Activated CD8-positive, alpha-beta memory T cell treated with anti-CD3 and anti-CD28 coated beads, Interleukin-2, amount 10 ng/mL, durations not matched to agents 7 days and 5 days (primary cell): Measurements from ENCODE around the gene TAL2. TPM values are rescaled to one million over a fixed set of nuclear protein-coding genes. Genes with fewer than 3 reads are reported as not detected.

Experiments used
- ATAC-seq: fragments of 150-1000 bp; cut with Tn5 transposase; one replicate; pipeline ENCODE4 v1.10.0; 2021; ENCODE audit warnings: moderate library complexity
- CTCF ChIA-PET: fragments of 350-600 bp; sonication (Branson Sonifier 250); formaldehyde crosslinking; loops from one replicate; lab custom pipeline; 2021; ENCODE audit warnings: antibody characterized with exemption; lab: Charles Lee
- DNase-seq: peaks from one replicate; pipeline ENCODE4 v3.0.0-alpha.2; 2020
- H3K27ac Mint-ChIP-seq: one replicate; pipeline ENCODE4 v1.8.0; 2021; ENCODE audit warnings: mild to moderate bottlenecking, mixed read lengths
- H3K27me3 Mint-ChIP-seq: one replicate; pipeline ENCODE4 v1.8.0; 2021; ENCODE audit warnings: mixed read lengths
- H3K36me3 Mint-ChIP-seq: one replicate; pipeline ENCODE4 v1.8.0; 2021; ENCODE audit warnings: mild to moderate bottlenecking, mixed read lengths
- H3K4me1 Mint-ChIP-seq: one replicate; pipeline ENCODE4 v1.8.0; 2021; ENCODE audit warnings: mixed read lengths
- H3K4me3 Mint-ChIP-seq: one replicate; pipeline ENCODE4 v1.8.0; 2021; ENCODE audit warnings: mild to moderate bottlenecking, moderate library complexity, mixed read lengths
- H3K9me3 Mint-ChIP-seq: one replicate; pipeline ENCODE4 v1.8.0; 2022; ENCODE audit warnings: low read depth, mixed read lengths
- total RNA-seq, 2 experiments: library from RNA; stranded (reverse); gene quantifications; one replicate each; pipeline ENCODE4 v1.2.3, GENCODE V29; 2021

Gene TAL2
- under 1 TPM in 1 of 2 experiments, not detected in 1; 0.35 TPM for total RNA-seq

DNA sequence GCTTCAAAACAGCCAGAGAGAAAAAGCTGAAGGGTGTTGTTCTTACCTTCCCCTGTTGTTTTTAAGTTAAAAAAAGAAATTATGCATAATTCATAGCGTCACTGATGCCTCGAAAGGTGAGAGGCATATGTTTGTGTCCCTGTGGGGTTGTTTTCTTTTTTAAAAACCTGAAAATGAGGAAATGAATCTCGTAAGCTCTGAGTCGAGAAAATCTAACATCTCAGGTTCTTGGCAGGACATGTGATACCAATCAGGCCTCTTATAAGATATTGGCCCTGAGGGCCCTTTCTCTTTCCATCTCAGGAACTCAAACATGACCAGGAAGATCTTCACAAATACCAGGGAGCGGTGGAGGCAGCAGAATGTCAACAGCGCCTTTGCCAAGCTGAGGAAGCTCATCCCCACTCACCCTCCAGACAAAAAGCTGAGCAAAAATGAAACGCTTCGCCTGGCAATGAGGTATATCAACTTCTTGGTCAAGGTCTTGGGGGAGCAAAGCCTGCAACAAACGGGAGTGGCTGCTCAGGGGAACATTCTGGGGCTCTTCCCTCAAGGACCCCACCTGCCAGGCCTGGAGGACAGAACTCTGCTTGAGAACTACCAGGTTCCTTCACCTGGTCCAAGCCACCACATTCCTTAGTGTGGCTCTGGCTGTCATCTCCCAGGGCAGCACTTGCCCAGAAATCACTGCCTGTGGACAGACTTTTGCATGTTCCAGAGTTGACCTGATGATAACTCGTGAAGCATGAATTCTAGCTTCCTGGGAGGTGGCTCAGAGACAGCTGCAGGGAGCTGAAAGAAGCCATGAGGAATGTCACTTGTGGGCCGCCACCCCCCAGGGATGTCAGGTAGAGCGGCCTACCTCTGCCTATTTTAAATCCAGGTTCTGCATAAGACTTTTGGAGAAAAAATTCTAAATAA is at the start of gene TAL2:
TSS of gene TAL2 (plus strand) at position 274 of the 921 bp plus-strand sequence. CDS start at position 314, 40 bp downstream.
- ATAC-seq (no peak), DNase-seq (no peak)
- no peak within 1 kb of the TSS for H3K27ac Mint-ChIP-seq
- H3K4me1 Mint-ChIP-seq = no peaks in the 10 kb centered on the region
- no peaks in the 10 kb centered on the region for H3K9me3 Mint-ChIP-seq
- no peaks in the 10 kb centered on the region for H3K36me3 Mint-ChIP-seq
- H3K4me3 Mint-ChIP-seq = no peak within 1 kb of the TSS
- CTCF ChIA-PET = interaction anchor here (1.2 kb wide), 1 partner anchor 56 kb away, joined by 4 read pairs; no protein-coding TSS in a partner anchor
- peaks cover 17% of the 10 kb centered on the region for H3K27me3 Mint-ChIP-seq

- no peak overlapping the region for H3K27ac Mint-ChIP-seq
- no peak overlapping the region for H3K4me3 Mint-ChIP-seq
- no peaks in the 10 kb centered on the region for H3K4me1 Mint-ChIP-seq
- H3K9me3 Mint-ChIP-seq = no peaks in the 10 kb centered on the region
- H3K36me3 Mint-ChIP-seq = peaks cover 3% of the 10 kb centered on the region
- no peaks in the 10 kb centered on the region for H3K27me3 Mint-ChIP-seq
- DNase-seq (no peak), ATAC-seq (no peak)
- CTCF ChIA-PET = interaction anchor here (1.2 kb wide), 1 partner anchor 17 kb away, joined by 4 read pairs; no protein-coding TSS in a partner anchor
These were observed 41.3 kb upstream of the TAL2 start for GRCh38 chr9:105621001-105621400.

DNA sequence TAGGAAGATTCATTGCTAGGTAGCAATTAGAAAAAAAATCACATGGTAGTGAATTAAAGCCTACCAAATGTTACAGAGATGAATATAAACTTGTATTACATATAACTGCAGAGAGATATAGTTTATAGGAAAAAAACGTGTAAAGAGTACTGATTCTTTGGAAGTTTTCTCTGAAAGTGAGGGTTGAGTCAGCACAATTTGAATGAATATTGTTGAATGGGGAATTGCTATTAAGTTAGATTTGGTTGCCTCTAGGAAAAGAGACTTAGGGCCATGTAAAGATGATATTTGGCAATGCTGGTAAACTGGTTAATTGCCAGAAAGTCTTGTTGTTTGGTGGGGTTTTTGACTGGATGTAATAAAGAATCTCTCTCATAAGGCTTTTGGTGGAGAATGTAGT is 37.2 kb upstream of the TAL2 start:
- CTCF ChIA-PET = no interaction called here
- no peak for DNase-seq
- Mint-ChIP-seq H3K27me3 (no peaks in the 10 kb centered on the region), H3K4me3 (no peak overlapping the region), H3K4me1 (no peaks in the 10 kb centered on the region), H3K36me3 (peaks cover 13% of the 10 kb centered on the region), H3K9me3 (no peaks in the 10 kb centered on the region), H3K27ac (no peak overlapping the region)
- no peak for ATAC-seq

DNA sequence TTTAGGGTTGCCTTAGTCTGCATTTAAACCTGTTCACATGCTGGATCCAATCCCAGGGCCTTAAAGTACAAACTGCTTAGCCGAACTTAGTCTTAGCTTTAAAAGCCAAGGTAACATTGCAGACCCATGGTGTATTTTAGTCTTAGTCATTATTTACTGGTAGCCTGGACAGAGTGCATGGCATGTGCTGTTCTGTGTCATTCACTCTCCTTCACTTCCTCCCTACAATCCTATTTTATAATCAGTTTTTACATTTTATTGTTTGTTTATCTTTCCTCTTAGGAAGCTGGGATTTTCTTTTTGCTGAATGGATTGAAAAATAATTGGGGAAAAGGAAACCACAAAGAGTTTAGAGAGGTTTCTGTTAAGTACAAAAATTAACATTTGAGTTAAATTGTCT is 29.4 kb upstream of the TAL2 start:
- CTCF ChIA-PET = no interaction called here
- no peak for DNase-seq
- Mint-ChIP-seq H3K36me3 (peaks cover 8% of the 10 kb centered on the region), H3K4me3 (no peak overlapping the region), H3K9me3 (no peaks in the 10 kb centered on the region), H3K27ac (no peak overlapping the region), H3K27me3 (no peaks in the 10 kb centered on the region), H3K4me1 (no peaks in the 10 kb centered on the region)
- no peak for ATAC-seq

- H3K4me1 Mint-ChIP-seq = no peaks in the 10 kb centered on the region
These were observed 28.8 kb upstream of the TAL2 start for GRCh38 chr9:105633411-105633810.

DNA sequence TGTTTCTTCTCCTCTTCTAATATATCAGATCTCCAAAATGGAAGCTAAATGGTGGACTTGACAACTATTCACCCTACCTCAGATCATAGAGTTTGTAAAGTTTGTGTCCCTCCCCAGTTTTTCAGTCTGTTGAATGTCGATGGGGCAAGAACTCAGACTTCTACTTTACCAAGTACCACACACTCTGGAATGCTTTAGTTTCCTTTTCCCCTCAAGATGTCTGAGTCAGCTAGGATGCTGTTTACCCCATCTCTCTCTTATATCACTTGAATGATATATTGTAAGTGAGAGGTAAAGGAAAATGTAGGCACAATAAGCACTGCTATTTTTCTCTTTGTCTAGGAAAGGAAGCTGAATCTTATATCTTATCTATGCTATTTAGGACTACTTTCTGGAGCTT is 25.9 kb upstream of the TAL2 start:
- Mint-ChIP-seq H3K27me3 (no peaks in the 10 kb centered on the region), H3K9me3 (no peaks in the 10 kb centered on the region), H3K36me3 (peaks cover 6% of the 10 kb centered on the region), H3K27ac (no peak overlapping the region), H3K4me1 (no peaks in the 10 kb centered on the region), H3K4me3 (no peak overlapping the region)
- no peak for ATAC-seq
- CTCF ChIA-PET = interaction anchor here (1.3 kb wide), 1 partner anchor 82 kb away, joined by 3 read pairs; no protein-coding TSS in a partner anchor
- DNase-seq = no peak

More at GRCh38 chr9:105633411-105633810, 28.8 kb upstream of the TAL2 start:
- Mint-ChIP-seq H3K36me3 (peaks cover 7% of the 10 kb centered on the region), H3K9me3 (no peaks in the 10 kb centered on the region), H3K27ac (no peak overlapping the region), H3K27me3 (no peaks in the 10 kb centered on the region), H3K4me3 (no peak overlapping the region)
- CTCF ChIA-PET = no interaction called here
- DNase-seq = no peak
- ATAC-seq = no peak

DNA sequence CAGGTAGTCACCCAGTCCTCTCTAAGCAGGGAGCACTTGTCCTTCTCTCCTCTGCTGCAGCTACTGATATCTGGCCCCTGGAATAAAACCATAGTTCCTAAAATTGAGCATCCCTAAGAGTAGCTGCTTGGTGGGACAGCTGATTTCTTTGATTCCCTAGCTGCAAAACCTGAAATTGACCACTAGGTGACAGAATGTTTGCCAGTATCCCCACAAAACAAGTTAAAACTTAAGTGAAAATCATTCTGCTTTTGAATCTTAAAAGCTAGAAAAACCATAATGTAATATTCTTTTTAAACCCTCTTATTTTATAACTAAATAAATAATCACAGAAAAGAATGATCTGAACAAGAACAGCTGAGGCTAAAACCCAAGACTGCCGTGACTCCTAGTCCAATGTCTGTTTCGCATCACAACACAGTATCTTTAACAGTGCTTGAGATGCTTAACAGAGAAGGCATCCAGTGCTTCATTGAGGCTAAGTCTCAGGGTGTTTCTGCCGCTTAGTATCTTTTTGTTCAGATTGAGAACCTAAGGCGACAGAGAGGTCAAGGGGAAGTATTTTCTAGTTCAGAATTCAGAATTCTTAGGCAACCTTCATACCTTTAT is 24.4 kb upstream of the TAL2 start:
- CTCF ChIA-PET = interaction anchor here (0.7 to 1.0 kb wide), 3 partner anchors 17 to 81 kb away, joined by 3 to 4 read pairs (median 4); no protein-coding TSS in a partner anchor
- Mint-ChIP-seq H3K27me3 (no peaks in the 10 kb centered on the region), H3K36me3 (peaks cover 11% of the 10 kb centered on the region), H3K4me1 (no peaks in the 10 kb centered on the region), H3K9me3 (no peaks in the 10 kb centered on the region), H3K27ac (no peak overlapping the region), H3K4me3 (no peak overlapping the region)
- ATAC-seq (no peak), DNase-seq (no peak)

- ATAC-seq (no peak), DNase-seq (no peak)
- no peaks in the 10 kb centered on the region for H3K4me1 Mint-ChIP-seq
- H3K27ac Mint-ChIP-seq = no peak overlapping the region
- no peak overlapping the region for H3K4me3 Mint-ChIP-seq
- H3K9me3 Mint-ChIP-seq = no peaks in the 10 kb centered on the region
- CTCF ChIA-PET = interaction anchor here (1.9 kb wide), 1 partner anchor 78 kb away, joined by 5 read pairs; no protein-coding TSS in a partner anchor
- H3K27me3 Mint-ChIP-seq = no peaks in the 10 kb centered on the region
- peaks cover 13% of the 10 kb centered on the region for H3K36me3 Mint-ChIP-seq
These were observed 22.3 kb upstream of the TAL2 start for GRCh38 chr9:105639936-105640335.

- no peaks in the 10 kb centered on the region for H3K4me1 Mint-ChIP-seq
- no peak overlapping the region for H3K4me3 Mint-ChIP-seq
- H3K9me3 Mint-ChIP-seq = no peaks in the 10 kb centered on the region
- ATAC-seq (no peak), DNase-seq (no peak)
- CTCF ChIA-PET = interaction anchor here (0.7 kb wide), 1 partner anchor 22 kb away, joined by 3 read pairs; no protein-coding TSS in a partner anchor
- peaks cover 10% of the 10 kb centered on the region for H3K36me3 Mint-ChIP-seq
- H3K27ac Mint-ChIP-seq = no peak overlapping the region
- no peaks in the 10 kb centered on the region for H3K27me3 Mint-ChIP-seq
These were observed 18.5 kb upstream of the TAL2 start for GRCh38 chr9:105643795-105644194.

DNA sequence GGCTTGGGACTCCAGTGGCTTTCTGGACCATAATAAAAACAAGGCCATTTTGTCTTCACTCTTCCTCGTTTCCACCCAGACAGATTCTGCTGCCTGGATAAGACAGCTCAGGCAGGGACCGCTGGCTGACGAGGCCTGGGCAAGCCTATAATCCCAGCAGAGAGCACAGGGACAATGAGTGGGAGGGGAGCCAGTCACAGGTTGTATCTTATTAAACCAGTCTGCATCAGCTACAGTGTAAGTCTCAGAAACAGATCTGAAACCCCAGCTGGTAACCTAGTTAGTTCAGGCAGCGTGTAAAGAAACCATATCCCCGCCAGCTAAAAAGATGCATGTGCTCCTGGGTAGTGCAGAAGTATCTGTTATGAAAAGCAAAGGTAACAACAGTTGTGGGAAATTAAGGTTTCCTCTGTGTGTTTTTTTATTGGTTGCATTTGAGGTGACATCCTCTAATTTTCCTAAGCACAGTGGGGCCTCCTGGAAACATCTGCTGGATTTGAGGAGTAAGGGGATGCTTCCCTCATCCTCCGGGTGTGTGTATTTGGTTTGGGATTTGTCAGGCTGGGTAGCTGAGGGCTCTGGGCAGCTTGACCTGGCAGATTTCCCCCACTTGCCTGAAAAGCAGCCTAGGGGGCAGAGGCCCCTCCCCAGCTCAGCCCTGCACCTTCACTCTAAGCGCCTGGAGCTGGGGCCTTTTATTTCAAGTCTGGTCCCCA is 15.2 kb upstream of the TAL2 start:
- Mint-ChIP-seq H3K36me3 (peaks cover 3% of the 10 kb centered on the region), H3K4me1 (no peaks in the 10 kb centered on the region), H3K4me3 (no peak overlapping the region), H3K27ac (no peak overlapping the region), H3K9me3 (no peaks in the 10 kb centered on the region), H3K27me3 (no peaks in the 10 kb centered on the region)
- ATAC-seq = no peak
- CTCF ChIA-PET = interaction anchor here (2.5 kb wide), 1 partner anchor 71 kb away, joined by 7 read pairs; no protein-coding TSS in a partner anchor
- no peak for DNase-seq

GRCh38 chr9:105647595-105648349 is 14.5 kb upstream of the TAL2 start:
- Mint-ChIP-seq H3K36me3 (peaks cover 2% of the 10 kb centered on the region), H3K27me3 (peaks cover 1% of the 10 kb centered on the region), H3K9me3 (no peaks in the 10 kb centered on the region), H3K4me1 (no peaks in the 10 kb centered on the region), H3K4me3 (no peak overlapping the region), H3K27ac (no peak overlapping the region)
- ATAC-seq (no peak), DNase-seq (no peak)
- CTCF ChIA-PET = interaction anchor here (1.0 to 2.5 kb wide), 2 partner anchors 9 to 71 kb away, joined by 3 to 7 read pairs; no protein-coding TSS in a partner anchor

GRCh38 chr9:105651806-105652205 is 10.5 kb upstream of the TAL2 start:
- H3K4me3 Mint-ChIP-seq = no peak overlapping the region
- peaks cover 6% of the 10 kb centered on the region for H3K4me1 Mint-ChIP-seq
- DNase-seq = no peak
- CTCF ChIA-PET = no interaction called here
- ATAC-seq = no peak
- peaks cover 25% of the 10 kb centered on the region for H3K27me3 Mint-ChIP-seq
- H3K27ac Mint-ChIP-seq = no peak overlapping the region
- H3K36me3 Mint-ChIP-seq = no peaks in the 10 kb centered on the region
- no peaks in the 10 kb centered on the region for H3K9me3 Mint-ChIP-seq
